HL-60 (cell line): ENCODE results near the gene SNORC.

Source experiments
- DNase-seq, 2 experiments: peaks; one replicate each; pipeline ENCODE4 v3.0.0-alpha.2; 2010 to 2020; ENCODE audit warnings: low read depth in 1 of 2, low spot score in 1 of 2
- H3K27ac ChIP-seq: fragments of 250-450 bp; sonication (Bioruptor Pico); replicated peaks from 2 replicates; pipeline ENCODE4 v1.5.1; 2020; ENCODE audit warnings: mild to moderate bottlenecking, moderate library complexity
- H3K27me3 ChIP-seq: fragments of 250-450 bp; sonication (Bioruptor Pico); 2 replicates; pipeline ENCODE4 v1.5.1; 2021; ENCODE audit warnings: mild to moderate bottlenecking, moderate library complexity; ENCODE audit not compliant: insufficient read depth, poor library complexity, severe bottlenecking
- H3K4me3 ChIP-seq: replicated peaks from 2 replicates; pipeline ENCODE4 v1.5.1; 2011; ENCODE audit warnings: mild to moderate bottlenecking, control low read depth, low read length; ENCODE audit not compliant: insufficient read depth
- GABPA ChIP-seq: IDR thresholded peaks from 2 replicates; pipeline ENCODE4 v1.6.1; 2012; ENCODE audit warnings: low read depth
- POLR2AphosphoS5 ChIP-seq: IDR thresholded peaks from 2 replicates; pipeline ENCODE4 v1.6.1; 2012; ENCODE audit warnings: low read depth
- SPI1 ChIP-seq: IDR thresholded peaks from 2 replicates; pipeline ENCODE4 v1.6.1; 2012; ENCODE audit warnings: low read depth, mild to moderate bottlenecking, borderline replicate concordance
- TF ChIP-seq, protein P1 (sequence below): IDR thresholded peaks from 2 replicates; pipeline ENCODE4 v1.6.1; 2012; ENCODE audit warnings: low read depth; ENCODE audit not compliant: insufficient replicate concordance
- TF ChIP-seq, protein P2 (sequence below): IDR thresholded peaks from one replicate; pipeline ENCODE4 v1.5.1; 2011; ENCODE audit warnings: low read length, control low read depth, inconsistent platforms; ENCODE audit not compliant: insufficient read depth

SNORC gene

DNA sequence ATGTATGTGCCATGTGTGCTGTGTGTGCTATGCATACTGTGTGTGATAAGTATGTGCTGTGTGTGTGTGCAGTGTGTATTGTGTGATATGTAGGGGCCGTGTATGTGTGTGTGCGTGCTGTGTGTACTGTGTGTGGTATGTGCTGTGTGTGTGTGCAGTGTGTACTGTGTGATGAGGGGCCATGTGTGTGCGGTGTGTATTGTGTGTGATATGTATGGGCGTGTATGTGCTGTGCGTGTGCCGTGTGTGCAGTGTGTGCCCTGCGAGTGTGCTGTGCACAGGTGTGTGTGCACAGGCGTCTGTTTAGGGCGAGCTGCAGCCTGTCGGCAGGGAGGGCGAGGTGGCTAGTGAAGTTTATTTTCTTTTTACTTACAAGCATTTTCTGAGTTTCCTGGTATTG lies 16.1 kb downstream of the SNORC start:
- H3K4me3 ChIP-seq = no peak overlapping the region
- no peak for DNase-seq
- no peak overlapping the region for H3K27ac ChIP-seq
- TF ChIP-seq, protein P1, sequence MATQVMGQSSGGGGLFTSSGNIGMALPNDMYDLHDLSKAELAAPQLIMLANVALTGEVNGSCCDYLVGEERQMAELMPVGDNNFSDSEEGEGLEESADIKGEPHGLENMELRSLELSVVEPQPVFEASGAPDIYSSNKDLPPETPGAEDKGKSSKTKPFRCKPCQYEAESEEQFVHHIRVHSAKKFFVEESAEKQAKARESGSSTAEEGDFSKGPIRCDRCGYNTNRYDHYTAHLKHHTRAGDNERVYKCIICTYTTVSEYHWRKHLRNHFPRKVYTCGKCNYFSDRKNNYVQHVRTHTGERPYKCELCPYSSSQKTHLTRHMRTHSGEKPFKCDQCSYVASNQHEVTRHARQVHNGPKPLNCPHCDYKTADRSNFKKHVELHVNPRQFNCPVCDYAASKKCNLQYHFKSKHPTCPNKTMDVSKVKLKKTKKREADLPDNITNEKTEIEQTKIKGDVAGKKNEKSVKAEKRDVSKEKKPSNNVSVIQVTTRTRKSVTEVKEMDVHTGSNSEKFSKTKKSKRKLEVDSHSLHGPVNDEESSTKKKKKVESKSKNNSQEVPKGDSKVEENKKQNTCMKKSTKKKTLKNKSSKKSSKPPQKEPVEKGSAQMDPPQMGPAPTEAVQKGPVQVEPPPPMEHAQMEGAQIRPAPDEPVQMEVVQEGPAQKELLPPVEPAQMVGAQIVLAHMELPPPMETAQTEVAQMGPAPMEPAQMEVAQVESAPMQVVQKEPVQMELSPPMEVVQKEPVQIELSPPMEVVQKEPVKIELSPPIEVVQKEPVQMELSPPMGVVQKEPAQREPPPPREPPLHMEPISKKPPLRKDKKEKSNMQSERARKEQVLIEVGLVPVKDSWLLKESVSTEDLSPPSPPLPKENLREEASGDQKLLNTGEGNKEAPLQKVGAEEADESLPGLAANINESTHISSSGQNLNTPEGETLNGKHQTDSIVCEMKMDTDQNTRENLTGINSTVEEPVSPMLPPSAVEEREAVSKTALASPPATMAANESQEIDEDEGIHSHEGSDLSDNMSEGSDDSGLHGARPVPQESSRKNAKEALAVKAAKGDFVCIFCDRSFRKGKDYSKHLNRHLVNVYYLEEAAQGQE = no peak
- no peaks in the 10 kb centered on the region for H3K27me3 ChIP-seq

DNA sequence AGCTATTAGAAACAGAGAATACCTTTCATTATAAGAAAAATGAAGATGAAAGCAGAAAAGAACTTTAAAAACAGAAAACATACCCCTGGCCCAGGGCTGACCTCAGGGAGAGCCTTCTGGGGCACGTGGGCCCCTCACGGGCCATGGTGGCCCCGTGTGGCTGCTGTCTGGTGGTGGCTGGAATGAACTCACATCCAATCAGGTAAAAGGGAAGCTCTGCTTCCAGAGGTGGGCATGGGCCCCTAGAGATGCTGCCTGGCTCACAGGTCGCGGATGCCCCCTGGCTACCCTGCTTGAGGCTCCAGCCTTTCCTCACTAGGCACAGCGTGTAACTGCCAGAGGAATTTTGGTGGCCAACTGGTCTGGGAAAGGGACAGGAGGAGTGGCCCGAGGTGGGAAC lies 16.6 kb downstream of the SNORC start:
- TF ChIP-seq, protein P2, sequence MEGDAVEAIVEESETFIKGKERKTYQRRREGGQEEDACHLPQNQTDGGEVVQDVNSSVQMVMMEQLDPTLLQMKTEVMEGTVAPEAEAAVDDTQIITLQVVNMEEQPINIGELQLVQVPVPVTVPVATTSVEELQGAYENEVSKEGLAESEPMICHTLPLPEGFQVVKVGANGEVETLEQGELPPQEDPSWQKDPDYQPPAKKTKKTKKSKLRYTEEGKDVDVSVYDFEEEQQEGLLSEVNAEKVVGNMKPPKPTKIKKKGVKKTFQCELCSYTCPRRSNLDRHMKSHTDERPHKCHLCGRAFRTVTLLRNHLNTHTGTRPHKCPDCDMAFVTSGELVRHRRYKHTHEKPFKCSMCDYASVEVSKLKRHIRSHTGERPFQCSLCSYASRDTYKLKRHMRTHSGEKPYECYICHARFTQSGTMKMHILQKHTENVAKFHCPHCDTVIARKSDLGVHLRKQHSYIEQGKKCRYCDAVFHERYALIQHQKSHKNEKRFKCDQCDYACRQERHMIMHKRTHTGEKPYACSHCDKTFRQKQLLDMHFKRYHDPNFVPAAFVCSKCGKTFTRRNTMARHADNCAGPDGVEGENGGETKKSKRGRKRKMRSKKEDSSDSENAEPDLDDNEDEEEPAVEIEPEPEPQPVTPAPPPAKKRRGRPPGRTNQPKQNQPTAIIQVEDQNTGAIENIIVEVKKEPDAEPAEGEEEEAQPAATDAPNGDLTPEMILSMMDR = no peak
- TF ChIP-seq, protein P1 = no peak
- TF ChIP-seq POLR2AphosphoS5 (no peak), SPI1 (no peak), GABPA (no peak)

DNA sequence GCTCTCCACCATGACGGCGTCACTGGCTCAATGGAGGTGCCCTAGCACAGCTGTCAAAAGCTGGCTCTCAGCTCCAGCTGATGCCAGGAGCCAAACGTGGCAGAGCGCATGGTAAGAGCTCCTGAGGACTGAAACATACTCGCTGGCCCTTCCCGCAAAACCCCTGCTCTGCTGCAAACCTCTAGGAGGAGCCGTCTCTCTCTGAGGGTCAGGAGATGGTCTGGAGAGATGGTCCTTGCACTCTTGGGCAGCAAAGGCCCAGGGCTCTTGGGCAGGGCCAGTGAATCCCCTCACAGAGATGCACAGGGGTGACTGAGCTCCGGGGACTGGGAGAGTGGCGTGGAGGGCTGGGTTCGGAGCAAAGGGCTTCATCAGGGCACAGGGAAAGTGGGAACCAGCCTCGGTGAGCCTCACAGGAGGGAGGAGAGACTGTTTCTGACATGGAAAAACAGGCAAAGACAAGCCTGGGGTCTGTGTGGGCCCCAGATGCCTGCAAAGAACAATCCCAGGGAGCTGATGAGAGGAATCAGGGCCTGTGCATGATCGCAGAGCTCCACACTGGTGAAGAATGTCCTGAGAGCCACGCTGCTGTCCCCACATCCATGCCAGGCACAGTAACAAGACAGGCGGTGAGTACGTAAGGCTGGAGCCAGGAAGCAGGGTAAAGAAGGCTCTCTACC lies 17.2 kb downstream of the SNORC start:
- TF ChIP-seq GABPA = no peak
- TF ChIP-seq, protein P1 = no peak
- no peak for TF ChIP-seq SPI1
- TF ChIP-seq, protein P2 = no peak
- TF ChIP-seq POLR2AphosphoS5 = no peak
- Histone ChIP-seq H3K27me3 (peaks cover 3% of the 10 kb centered on the region), H3K4me3 (no peak overlapping the region), H3K27ac (no peak overlapping the region)
- no peak for DNase-seq

More for the DNA sequence above, 16.6 kb downstream of the SNORC start:
- Histone ChIP-seq H3K4me3 (no peak overlapping the region), H3K27ac (no peak overlapping the region), H3K27me3 (no peaks in the 10 kb centered on the region)
- no peak for DNase-seq
